NCI-H524 treated with DMSO at 0.1 percent for 48 hours (cell line): ENCODE measurements around the gene KAZN.

Experiments used
- DNase-seq: peaks from one replicate; lab custom pipeline; 2025; lab: John Stamatoyannopoulos, UW

The KAZN gene

GRCh38 chr1:14887044-14887566 lies 288.6 kb downstream of the KAZN start:
- DNase-seq, result no peak

- no peak for DNase-seq
Observed at GRCh38 chr1:14887764-14888350, 289.4 kb downstream of the KAZN start.

- DNase-seq, result no peak
Observed at GRCh38 chr1:14888374-14888773, 289.9 kb downstream of the KAZN start.

- DNase-seq, result no peak
Observed at GRCh38 chr1:14889825-14890440, 291.4 kb downstream of the KAZN start.

GRCh38 chr1:14891991-14892390 lies 293.5 kb downstream of the KAZN start:
- DNase-seq, result no peak

GRCh38 chr1:14894811-14895560 lies 296.5 kb downstream of the KAZN start:
- no peak for DNase-seq

GRCh38 chr1:14895727-14896126 lies 297.2 kb downstream of the KAZN start:
- DNase-seq, result no peak

- no peak for DNase-seq
Observed at GRCh38 chr1:14896381-14897079, 298.0 kb downstream of the KAZN start.

- DNase-seq, result no peak
Observed at GRCh38 chr1:14897080-14897449, 298.6 kb downstream of the KAZN start.

- DNase-seq, result no peak
Observed at GRCh38 chr1:14897547-14897946, 299.1 kb downstream of the KAZN start.

GRCh38 chr1:14897997-14898645 lies 299.6 kb downstream of the KAZN start:
- no peak for DNase-seq

- DNase-seq, result no peak
Observed at GRCh38 chr1:14899686-14900085, 301.2 kb downstream of the KAZN start.

- no peak for DNase-seq
Observed at GRCh38 chr1:14901371-14901954, 303.0 kb downstream of the KAZN start.

- no peak for DNase-seq
Observed at GRCh38 chr1:14903922-14904321, 305.4 kb downstream of the KAZN start.

GRCh38 chr1:14906665-14907064 lies 308.2 kb downstream of the KAZN start:
- no peak for DNase-seq

GRCh38 chr1:14907416-14907815 lies 308.9 kb downstream of the KAZN start:
- DNase-seq, result no peak

- DNase-seq, result no peak
Observed at GRCh38 chr1:14909273-14909672, 310.8 kb downstream of the KAZN start.

GRCh38 chr1:14909920-14910460 lies 311.5 kb downstream of the KAZN start:
- no peak for DNase-seq

GRCh38 chr1:14910984-14911721 lies 312.7 kb downstream of the KAZN start:
- no peak for DNase-seq

- DNase-seq, result no peak
Observed at GRCh38 chr1:14912839-14913481, 314.5 kb downstream of the KAZN start.
